ENCODE results near the gene LRBA. TPM values are rescaled to one million over a fixed set of nuclear protein-coding genes. Genes with fewer than 3 reads are reported as not detected.

Gene LRBA
- total and polyA plus RNA-seq, 9 donors = 9.7 to 49.2 (median 30.4) TPM

DNA sequence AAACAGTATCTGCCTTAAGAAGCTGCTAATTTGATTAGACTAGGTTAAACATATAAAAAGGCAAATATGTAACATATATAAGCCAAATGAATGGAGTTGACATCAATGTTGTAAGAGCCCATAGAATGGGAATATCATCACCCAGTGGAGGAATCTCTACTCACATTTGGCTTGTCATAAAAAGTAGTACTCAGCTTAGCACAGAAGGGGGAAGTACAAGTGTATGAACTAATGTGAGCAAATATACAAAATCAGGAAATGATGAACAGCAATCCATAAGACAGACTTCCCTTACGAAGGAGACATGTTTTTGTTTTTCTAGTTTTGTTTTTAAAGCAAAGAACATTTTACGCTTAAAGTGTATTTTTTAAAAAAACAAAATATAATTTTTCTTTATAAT lies 358.2 kb downstream of the LRBA start:
- intact Hi-C loops (cut with DNase I) = no loop called here
- Histone ChIP-seq H3K27ac (no peak overlapping the region), H3K27me3 (no peaks in the 10 kb centered on the region), H3K4me3 (no peak overlapping the region), H3K36me3 (no peaks in the 10 kb centered on the region), H3K4me1 (ENCODE audit: insufficient read depth) (no peaks in the 10 kb centered on the region), H3K9me3 (no peaks in the 10 kb centered on the region)
- TF ChIP-seq EP300 (IDR thresholded peaks at IDR 0.05) (no peak), POLR2A (IDR thresholded peaks at IDR 0.05) (no peak)
- TF ChIP-seq, protein P1, sequence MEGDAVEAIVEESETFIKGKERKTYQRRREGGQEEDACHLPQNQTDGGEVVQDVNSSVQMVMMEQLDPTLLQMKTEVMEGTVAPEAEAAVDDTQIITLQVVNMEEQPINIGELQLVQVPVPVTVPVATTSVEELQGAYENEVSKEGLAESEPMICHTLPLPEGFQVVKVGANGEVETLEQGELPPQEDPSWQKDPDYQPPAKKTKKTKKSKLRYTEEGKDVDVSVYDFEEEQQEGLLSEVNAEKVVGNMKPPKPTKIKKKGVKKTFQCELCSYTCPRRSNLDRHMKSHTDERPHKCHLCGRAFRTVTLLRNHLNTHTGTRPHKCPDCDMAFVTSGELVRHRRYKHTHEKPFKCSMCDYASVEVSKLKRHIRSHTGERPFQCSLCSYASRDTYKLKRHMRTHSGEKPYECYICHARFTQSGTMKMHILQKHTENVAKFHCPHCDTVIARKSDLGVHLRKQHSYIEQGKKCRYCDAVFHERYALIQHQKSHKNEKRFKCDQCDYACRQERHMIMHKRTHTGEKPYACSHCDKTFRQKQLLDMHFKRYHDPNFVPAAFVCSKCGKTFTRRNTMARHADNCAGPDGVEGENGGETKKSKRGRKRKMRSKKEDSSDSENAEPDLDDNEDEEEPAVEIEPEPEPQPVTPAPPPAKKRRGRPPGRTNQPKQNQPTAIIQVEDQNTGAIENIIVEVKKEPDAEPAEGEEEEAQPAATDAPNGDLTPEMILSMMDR (IDR thresholded peaks at IDR 0.05) = no peak
- WGBS, 3 donors = 84 to 95% (median 85%) methylated on average over 2 of the region's 2 CpGs
- no peak for DNase-seq

DNA sequence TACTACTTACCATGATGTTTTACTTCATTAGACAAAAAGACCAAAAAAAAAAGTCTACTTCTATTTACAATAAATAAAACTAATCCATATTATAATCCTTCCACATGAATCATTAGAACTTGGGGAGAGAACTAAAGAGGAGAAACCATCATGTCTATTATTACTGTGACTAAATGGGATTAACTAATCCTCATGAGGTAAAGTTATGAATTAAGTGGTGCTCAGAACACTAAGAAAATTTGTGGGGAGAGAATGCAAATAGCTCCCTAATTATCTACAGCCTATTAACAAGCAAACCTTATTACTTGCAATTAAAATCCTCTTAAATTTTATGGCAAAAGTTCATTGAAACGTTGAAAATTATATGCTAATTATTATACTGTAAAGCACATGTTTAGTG lies 364.3 kb downstream of the LRBA start:
- Histone ChIP-seq H3K4me1 (ENCODE audit: insufficient read depth) (no peaks in the 10 kb centered on the region), H3K27ac (no peak overlapping the region), H3K36me3 (no peaks in the 10 kb centered on the region), H3K4me3 (no peak overlapping the region), H3K9me3 (no peaks in the 10 kb centered on the region), H3K27me3 (no peaks in the 10 kb centered on the region)
- WGBS, 3 donors = 75 to 88% (median 77%) methylated on average over 1 of the region's 1 CpG
- intact Hi-C loops (cut with DNase I) = no loop called here
- no peak for DNase-seq
- TF ChIP-seq EP300 (IDR thresholded peaks at IDR 0.05) (no peak), POLR2A (IDR thresholded peaks at IDR 0.05) (no peak)
- TF ChIP-seq, protein P1 (IDR thresholded peaks at IDR 0.05) = no peak

DNA sequence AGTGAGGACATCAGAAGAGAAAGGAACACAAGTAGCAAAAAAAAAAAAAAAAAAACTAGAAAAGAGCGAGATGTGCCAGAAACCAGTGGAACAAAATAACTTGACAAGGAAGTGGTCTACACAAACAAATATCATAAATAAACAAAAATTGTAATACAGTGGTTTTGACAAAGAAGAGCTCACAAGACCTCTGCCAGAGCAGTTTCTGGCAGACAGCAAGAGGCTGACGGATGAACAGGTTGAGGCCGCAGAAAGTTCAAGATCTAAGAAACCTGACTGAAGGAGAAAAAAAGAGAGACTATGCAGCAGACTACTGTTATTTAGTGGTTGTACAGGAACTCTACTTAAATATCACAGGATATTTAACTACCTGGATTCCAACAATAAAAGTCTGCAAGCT lies 367.0 kb downstream of the LRBA start:
- Histone ChIP-seq H3K9me3 (no peaks in the 10 kb centered on the region), H3K4me1 (ENCODE audit: insufficient read depth) (no peaks in the 10 kb centered on the region), H3K27me3 (no peaks in the 10 kb centered on the region), H3K27ac (no peak overlapping the region), H3K4me3 (no peak overlapping the region), H3K36me3 (no peaks in the 10 kb centered on the region)
- TF ChIP-seq, protein P1 (IDR thresholded peaks at IDR 0.05) = no peak
- TF ChIP-seq EP300 (IDR thresholded peaks at IDR 0.05) (no peak), POLR2A (IDR thresholded peaks at IDR 0.05) (no peak)
- 85 to 93% (median 92%) methylated on average over 3 of the region's 3 CpGs for WGBS, 3 donors
- intact Hi-C loops (cut with DNase I) = no loop called here
- no peak for DNase-seq

DNA sequence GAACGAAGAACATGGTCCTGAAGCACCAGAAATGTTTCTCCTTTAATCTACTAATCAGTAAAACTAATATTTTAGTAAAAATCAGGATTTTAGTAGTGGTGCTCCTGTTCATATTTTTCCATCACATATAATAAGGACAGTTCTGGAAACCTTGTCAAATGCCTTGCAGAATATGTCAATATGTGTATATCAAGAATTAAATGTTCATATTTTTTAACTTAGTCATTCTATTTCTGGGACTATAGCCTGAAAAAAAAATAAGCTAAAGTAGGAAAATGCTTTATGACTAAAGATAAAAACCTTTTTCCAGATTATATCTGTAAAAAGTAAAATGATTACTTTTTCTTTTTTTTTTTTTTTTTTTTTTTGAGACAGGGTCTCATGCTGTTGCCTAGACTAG lies 368.1 kb downstream of the LRBA start:
- WGBS, 3 donors = 73 to 91% (median 79%) methylated on average over 1 of the region's 1 CpG

More for the DNA sequence above, 368.1 kb downstream of the LRBA start:
- H3K9me3 ChIP-seq = no peaks in the 10 kb centered on the region
- intact Hi-C loops (cut with DNase I) = no loop called here
- no peak overlapping the region for H3K27ac ChIP-seq
- H3K4me1 ChIP-seq (ENCODE audit: insufficient read depth) = no peaks in the 10 kb centered on the region
- TF ChIP-seq POLR2A (IDR thresholded peaks at IDR 0.05) (no peak), EP300 (IDR thresholded peaks at IDR 0.05) (no peak)
- TF ChIP-seq, protein P1 (IDR thresholded peaks at IDR 0.05) = no peak
- H3K36me3 ChIP-seq = no peaks in the 10 kb centered on the region
- no peaks in the 10 kb centered on the region for H3K27me3 ChIP-seq
- H3K4me3 ChIP-seq = no peak overlapping the region
- DNase-seq = no peak

All from ovary (tissue), 9 donors.